Activated CD4-positive, CD25-positive, alpha-beta regulatory T cell treated with anti-CD3 and anti-CD28 coated beads, Interleukin-2, amount 50 U/mL, for 16 hours (primary cell): ENCODE measurements around the gene ARID2.

Experiments
- DNase-seq: peaks from one replicate; pipeline ENCODE4 v3.0.0-alpha.2; 2020; ENCODE audit warnings: low read depth, low spot score

The ARID2 gene

DNA sequence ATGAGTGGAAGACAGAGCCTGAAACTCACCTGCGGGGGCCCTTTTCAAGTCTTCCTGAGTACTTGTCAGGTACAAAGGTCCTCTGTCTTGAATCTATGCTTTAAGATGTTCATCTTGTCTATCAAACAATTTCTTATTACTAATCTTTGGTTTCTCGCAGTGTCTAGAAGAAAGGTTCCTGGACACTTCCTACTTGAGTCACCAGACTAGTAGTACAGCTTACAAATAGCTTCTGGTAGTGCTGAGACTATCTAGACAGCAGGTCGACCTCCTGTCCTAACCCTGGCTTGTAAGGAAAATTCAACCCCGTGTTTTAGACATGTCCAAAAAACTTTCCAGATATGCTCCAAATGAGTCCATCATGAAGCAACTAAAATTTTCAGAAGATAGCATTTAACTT lies 11.2 kb upstream of the ARID2 start:
- no peak for DNase-seq

- no peak for DNase-seq
Observed at GRCh38 chr12:45720069-45720468, 9.4 kb upstream of the ARID2 start.

DNA sequence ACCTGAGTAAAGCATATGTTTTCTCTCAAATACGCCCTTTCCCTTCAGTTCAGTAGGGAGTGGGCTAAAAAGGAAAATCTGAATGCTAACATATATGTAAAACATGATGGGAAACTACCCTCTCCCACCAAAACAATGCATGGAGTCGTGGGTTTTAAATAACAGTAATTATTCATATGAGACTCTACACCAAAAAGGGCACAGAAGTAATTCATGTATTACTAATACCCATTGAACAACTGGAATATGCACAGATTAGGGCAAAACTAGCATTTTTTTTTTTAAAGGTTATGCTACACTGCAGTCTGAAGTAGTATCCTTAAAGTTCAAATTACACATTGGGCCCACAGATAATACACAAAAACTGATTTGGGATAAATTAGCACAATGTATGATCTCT lies 8.1 kb upstream of the ARID2 start:
- no peak for DNase-seq

DNA sequence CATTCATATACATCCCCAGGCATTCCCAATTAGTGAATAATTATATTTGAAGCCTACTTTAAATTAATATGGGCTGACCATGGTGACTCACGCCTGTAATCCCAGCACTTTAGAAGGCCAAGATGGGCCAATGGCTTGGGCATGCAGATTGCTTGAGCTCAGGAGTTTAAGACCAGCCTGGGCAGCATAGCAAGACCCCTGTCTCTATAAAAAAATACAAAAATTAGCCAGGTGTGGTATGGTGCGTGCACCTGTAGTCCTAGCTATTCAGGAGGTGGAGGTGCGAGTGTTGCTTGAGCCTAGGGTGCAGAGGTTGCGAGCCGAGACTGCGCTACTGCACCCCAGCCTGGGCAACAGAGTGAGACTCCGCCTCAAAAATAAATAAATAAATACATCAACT lies 7.6 kb upstream of the ARID2 start:
- no peak for DNase-seq

DNA sequence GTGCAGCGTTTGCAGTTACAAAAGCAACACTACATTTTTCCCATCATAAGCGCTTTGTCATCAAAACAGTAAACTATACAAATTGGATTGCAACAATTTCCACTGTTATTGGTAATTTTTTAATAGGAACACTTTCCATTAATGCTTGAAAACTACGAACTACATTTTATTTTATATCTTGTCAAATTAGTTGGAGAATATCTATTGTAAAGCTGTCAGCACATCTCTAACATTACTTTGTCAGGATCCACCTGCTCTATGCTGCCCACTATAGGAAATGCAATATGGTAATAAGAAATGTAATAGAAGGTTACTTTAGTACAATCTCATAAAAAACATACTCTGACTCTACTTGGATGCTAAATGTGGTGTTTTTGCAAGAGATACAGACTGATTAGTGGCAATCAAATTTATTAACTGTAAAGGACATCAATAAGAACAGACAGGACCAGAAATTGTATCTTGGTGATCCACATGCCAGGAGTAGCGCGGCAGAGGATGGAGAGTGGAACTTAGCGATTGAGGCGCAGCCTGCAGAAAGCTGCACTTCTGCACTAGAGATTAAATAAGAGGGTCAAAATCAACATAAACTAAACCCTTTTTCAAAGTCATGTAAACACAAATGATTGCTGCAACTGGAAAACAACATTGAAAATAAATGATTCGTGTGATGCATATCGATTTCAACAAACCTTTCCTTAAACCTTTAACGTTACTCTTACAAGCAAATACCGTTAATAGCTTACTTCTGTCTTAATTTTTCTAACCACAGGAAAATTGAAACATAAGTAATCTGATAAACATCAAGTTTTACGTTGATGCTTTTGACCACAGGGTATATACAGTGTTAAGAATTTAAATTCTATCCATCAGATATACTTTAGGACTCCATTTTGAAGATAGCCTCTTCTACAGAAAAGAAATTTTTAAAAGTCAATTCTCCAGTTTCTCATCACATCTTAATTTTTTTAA lies 3.6 kb upstream of the ARID2 start:
- no peak for DNase-seq

- DNase-seq = peak; percentile 9
Observed at GRCh38 chr12:45726603-45727300, 2.8 kb upstream of the ARID2 start.

DNA sequence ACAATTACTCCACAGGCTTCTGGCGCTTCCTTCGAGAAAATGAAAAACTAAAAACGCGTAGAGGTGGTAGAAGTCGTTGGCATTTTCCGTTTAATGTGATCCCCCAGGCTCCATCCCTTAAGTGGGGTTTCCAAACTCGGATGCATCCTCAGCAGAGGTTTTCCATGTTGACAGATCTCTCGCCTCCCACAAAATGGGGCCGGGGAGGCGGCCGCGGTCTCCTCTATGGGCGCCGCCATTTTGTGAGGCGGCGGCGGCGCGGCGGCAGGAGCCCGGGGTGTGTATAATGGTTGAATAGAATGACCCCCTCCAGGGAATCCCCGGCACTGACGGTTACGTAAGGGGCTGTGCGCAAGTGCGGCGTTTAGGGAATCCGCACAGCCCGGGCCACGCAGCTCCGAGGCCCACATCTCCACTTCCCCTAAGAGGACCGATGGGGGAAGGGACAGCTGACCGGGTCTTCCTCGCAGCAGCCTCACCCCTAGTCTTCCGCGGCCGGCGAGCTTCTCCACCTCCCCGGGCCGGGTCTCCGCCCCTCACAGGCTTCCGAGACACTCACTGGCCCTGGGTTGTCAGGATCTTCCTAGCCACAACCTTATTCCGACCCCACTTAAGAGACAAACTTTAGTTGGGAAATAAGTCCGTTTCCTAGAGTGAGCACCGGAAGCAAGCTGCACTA lies 2.1 kb upstream of the ARID2 start:
- DNase-seq = peak; percentile 75

DNA sequence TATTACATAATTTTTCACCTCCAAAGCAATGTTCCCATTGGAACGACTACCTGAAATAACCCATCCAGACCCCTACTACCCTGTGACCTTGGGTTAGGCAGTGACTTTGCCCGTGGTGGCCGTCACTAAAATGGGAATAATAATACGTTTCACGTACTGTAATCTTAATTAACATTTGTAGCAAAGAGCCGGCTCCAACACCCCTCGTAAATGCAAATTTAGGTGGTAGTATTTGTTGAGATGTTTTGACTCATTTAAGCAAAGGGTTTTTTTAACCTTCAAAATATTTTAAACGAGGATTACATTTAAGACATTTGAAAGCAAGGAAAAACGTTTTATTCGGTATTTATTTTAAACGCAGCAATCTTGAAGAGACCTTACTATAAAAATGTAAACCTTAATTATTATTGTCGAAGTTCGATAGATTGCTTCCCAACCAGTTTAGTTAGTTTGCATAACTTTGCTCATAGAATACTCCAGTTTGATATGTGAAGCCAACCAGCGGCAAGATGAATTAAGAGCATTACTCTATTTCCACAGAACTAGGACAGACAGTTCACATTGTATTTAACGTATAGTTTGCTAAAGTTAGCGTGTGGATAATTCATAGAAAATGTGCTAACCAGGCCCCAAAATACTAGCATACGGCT lies 1.4 kb upstream of the ARID2 start:
- no peak for DNase-seq

DNA sequence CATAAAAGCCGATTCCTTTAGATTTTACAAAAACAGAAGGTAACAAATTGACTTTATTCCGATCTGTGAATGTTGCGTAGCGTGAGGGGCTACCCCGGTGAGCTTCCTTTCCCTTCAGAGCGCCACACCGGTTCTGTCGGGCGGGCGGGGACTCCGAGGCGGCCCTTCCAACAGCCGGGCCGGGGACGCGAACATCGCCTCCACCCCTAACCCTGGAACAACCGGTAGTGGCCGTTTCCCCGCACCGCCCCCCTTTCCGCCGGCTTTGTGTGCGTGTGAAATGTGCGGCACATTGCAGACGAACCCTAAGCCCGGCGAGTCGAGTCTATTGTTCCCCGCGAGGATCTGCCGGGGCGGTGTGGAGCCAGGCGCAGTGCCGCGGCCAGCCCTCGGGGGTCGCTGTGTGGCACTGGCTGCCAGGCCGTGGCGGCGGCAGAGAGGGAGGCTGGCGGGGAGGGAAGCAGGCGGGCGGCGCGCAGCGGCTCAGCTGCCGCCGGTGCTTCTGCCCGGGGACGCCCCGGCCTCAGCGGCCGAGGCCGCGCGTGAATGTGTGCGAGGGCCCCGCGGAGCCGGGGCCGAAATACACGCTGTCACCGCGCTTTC lies 775 bp upstream of the ARID2 start:
- DNase-seq = peak; percentile 93

DNA sequence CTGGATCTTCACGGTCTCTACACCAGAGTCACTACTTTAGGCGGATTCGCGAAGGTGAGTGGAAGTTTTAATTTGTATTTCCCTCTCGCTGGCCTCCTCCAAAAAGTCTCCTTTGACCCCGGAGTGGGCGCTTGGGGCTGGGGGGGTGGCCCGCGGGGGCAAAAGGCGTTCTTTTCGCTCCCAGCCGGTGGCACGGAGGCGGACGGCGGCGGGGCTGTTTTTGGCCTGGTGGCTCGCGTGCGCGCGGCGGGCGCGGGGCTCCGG lies 510 bp downstream of the ARID2 start:
- DNase-seq = peak; percentile 23

GRCh38 chr12:45730348-45731189 lies 1.1 kb downstream of the ARID2 start:
- peak; percentile 26 for DNase-seq

DNA sequence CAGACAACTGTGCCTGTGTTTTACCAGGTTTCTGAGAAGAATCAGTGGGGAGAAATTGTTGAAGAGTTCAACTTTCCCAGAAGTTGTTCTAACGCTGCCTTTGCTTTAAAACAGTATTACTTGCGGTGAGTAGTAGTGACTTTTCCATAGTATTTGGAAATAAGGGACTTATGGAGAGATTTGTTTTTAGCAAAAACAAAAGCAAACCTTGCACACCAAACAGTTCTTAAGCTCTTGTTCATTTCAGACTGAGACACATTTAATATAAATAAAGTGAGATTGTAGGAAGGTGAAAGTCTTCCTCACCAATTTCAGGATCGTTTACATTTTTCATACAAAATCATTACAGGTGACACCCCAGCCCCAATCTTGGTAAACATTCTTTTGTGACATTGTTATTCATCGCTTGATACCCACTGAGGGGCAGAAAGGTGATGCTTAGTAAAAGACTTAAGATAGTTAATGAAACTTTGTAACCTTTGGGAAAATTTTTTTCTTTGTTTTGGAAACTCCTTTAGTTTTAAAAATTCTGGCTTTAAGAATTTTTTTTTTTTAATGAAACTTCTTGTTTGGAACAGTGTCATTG lies 1.8 kb downstream of the ARID2 start:
- no peak for DNase-seq

DNA sequence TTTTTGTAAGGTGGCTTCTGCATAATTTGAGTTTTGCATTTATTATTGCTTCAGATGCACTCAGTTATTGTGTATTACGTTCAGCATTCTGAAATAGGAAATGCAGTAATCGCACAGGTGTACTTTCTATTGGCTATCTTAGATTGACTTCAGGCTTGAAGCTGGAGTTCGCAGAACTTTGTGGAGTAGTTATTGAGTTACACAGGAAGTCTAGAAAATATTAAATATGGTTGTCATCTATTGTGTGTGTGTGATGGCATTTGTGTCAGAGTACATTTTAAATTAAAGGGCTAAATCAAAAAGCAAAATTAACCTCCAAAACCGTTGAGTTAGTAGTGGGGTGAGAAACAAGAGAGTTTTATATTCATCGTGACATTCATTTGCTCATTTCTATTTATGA lies 2.7 kb downstream of the ARID2 start:
- no peak for DNase-seq

DNA sequence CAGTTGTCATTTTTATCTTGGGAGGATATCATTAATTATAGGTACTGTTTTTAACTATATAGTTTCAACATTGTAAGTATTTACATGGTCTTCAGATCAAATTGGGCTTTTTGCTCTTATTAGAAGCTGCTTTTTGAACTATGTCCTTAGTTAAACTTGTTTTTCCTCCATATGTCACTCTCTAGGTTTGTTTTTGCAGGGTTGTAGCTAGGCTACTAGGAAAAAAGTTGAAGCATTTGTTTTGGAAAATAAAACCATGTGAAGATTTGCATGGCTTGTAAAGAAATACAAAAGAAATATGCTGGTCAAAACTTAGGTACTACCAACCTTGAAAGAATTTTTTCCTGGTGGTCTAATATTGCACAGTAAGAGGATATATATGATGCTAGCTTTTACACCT lies 3.4 kb downstream of the ARID2 start:
- no peak for DNase-seq

GRCh38 chr12:45737638-45738037 lies 8.1 kb downstream of the ARID2 start:
- no peak for DNase-seq

GRCh38 chr12:45742590-45742989 lies 13.1 kb downstream of the ARID2 start:
- DNase-seq = no peak

GRCh38 chr12:45743247-45743646 lies 13.7 kb downstream of the ARID2 start:
- no peak for DNase-seq

- DNase-seq = no peak
Observed at GRCh38 chr12:45745861-45746277, 16.4 kb downstream of the ARID2 start.

DNA sequence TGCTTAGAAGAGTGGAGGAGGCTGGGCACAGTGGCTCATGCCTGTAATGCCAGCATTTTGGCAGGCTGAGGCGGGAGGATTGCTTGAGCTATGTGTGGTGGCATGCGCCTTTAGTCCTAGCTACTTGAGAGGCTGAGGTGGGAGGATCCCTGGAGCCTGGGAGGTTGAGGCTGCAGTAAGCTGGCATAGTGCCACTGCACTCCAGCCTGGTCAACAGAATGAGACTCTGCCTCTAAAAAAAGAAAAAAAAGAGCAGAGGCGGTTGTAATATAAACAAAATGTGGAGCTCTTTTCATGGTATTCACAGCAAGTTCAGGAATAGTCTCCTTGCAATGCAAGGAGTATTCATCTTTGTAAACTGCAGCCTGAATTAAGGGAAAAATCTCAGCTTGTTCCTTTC lies 27.2 kb downstream of the ARID2 start:
- DNase-seq = no peak

DNA sequence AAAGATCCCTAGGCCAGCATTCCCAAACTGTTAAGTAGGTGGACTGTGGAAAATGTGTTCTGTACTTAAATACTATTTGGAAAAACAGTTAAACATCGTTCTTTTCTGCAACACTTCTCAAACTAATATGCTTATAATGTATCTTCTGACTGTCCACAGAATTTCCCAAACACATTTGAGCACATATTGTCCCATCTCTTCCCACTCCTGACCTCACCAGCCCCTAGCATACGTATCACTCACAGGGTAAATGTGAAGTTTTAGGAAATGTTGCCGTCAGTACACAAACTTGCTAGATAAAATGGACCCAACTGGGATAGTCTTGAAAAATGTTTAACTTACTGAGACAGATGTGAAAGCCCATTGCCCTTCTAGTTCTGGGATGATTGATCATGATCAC lies 27.7 kb downstream of the ARID2 start:
- no peak for DNase-seq
